Measurements from ENCODE around the gene KIAA0232. TPM values are rescaled to one million over a fixed set of nuclear protein-coding genes. Genes with fewer than 3 reads are reported as not detected.

KIAA0232 gene
- total and polyA plus RNA-seq, 10 of the 15 experiments (the other 5 are each of a cell fraction or from before 2014, with no cell fraction given): 2.8 to 15.1 (median 10.8) TPM

DNA sequence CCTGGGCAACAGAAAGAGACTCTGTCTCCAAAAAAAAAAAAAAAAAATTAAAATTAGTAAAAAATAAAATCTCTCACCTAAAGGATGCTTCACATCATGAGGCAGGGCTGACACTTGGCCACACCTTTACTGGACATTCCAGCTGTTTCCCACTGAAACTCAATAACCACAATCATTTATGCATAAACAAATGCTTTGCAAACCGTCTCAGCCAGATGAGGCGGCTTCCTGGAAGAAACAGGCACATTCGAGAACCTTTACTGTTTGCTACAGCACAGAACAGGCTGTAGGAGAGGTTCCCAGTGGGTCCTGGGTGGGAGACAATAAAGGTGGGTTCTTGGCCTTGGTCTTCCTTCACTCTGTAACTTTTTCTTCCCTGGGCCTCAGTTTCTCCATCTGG, 116.2 kb downstream of the KIAA0232 start:
- in situ Hi-C loops (cut with MboI): no loop called here
- H3K27me3 ChIP-seq (replicated peaks in 1 of 2; ENCODE audit: control insufficient read depth in 2 of 2, insufficient read depth in 2 of 2, low read length in 1 of 2): no peaks in the 10 kb centered on the region
- DNase-seq (ENCODE audit: low read depth, low spot score) (no peak), ATAC-seq (peak; percentile 41), FAIRE-seq (no peak)
- peaks cover 9% of the 10 kb centered on the region for H3K4me1 ChIP-seq (ENCODE audit: control insufficient read depth, insufficient read depth, low read length)
- H3K4me3 ChIP-seq: no peak overlapping the region
- H3K4me2 ChIP-seq (ENCODE audit: control insufficient read depth, insufficient read depth): 0 out of 2 replicates have a peak overlapping the region, but pooled peaks have one; percentile 7
- peak overlapping the region; percentile 6; the same call in 1 of the 2 replicates for H2AFZ ChIP-seq (ENCODE audit: control insufficient read depth, low read depth, low read length)
- POLR2A ChIA-PET: interaction anchor here (0.6 kb wide), 1 partner anchor 9 kb away, joined by 3 read pairs; no protein-coding TSS in a partner anchor
- H3K79me2 ChIP-seq (ENCODE audit: control insufficient read depth, insufficient read depth, low read length): no peaks in the 10 kb centered on the region
- intact Hi-C loops (cut with micrococcal nuclease; ENCODE audit: unreplicated experiment): no loop called here
- H3K9ac ChIP-seq (ENCODE audit: control insufficient read depth, insufficient read depth, low read length): no peak overlapping the region
- H4K20me1 ChIP-seq (ENCODE audit: control insufficient read depth, insufficient read depth): no peaks in the 10 kb centered on the region
- SMC1A ChIA-PET (ENCODE audit: uncharacterized antibody, unreplicated experiment): interaction anchor here (0.9 to 2.5 kb wide), 4 partner anchors 13 to 88 kb away, joined by 3 to 11 read pairs (median 4); no protein-coding TSS in a partner anchor
- TF ChIP-seq RUNX3 (IDR thresholded peaks at IDR 0.05; ENCODE audit: low read length): peak; percentile 35; the same call in 1 of the 2 replicates
- 0 out of 3 replicates have a peak, but pooled peaks have one; percentile 31 for TF ChIP-seq POU2F2 (IDR thresholded peaks at IDR 0.05; ENCODE audit: borderline replicate concordance, low read depth, low read length)
- no peak for TF ChIP-seq HCFC1 (IDR thresholded peaks at IDR 0.05; ENCODE audit: low read length)
- CTCF ChIA-PET: interaction anchor here (0.7 to 1.3 kb wide), 3 partner anchors 9 to 42 kb away, joined by 3 to 4 read pairs (median 3); no protein-coding TSS in a partner anchor
- BruUV-seq (replicated peaks): no TSS peak
- H3K36me3 ChIP-seq (ENCODE audit: control insufficient read depth in 2 of 2, insufficient read depth in 2 of 2, low read length in 1 of 2): no peaks in the 10 kb centered on the region
- no peaks in the 10 kb centered on the region for H3K9me3 ChIP-seq (replicated peaks; ENCODE audit: control insufficient read depth, insufficient read depth, low read length)
- H3K27ac ChIP-seq (ENCODE audit: control insufficient read depth, insufficient read depth): no peak overlapping the region
- 0% methylated on average over 3 of the region's 3 CpGs for WGBS (ENCODE audit: insufficient coverage, insufficient replicate concordance, low lambda C conversion rate, missing lambda C conversion rate)
- RAD21 ChIA-PET (ENCODE audit: unreplicated experiment): interaction anchor here (0.7 to 1.0 kb wide), 2 partner anchors 34 to 145 kb away, joined by 3 read pairs; partner anchors contain the start of gene TADA2B

DNA sequence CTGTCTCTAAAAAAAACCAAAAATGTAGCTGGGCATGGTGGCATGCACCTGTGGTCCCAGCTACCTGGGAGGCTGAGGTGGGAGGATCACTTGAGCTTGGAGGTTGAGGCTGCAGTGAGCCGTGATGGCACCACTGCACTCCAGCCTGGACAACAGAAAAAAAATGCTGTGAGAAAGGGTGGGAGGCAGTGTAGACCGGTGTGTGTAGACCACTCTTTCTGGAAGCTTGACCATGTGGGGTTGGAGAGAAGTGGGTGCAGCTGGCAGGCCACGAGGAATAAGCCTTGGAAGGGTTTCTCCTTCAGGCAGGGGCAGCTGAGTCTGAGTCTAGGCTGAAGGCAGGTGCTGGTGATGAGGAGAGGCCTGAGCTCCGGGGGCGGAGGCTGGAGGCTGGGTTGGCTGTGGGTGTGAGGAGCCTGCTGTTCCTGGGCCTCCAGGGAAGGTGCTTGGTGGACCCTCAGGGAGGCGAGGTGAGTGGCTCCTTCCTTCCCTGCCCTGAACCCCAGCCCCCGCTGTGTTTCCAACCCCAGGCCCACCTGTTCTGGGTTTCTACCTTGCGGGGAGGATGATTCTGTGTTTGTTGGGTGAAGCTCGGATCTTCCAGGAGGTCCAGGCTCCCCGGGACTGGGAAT, 117.8 kb downstream of the KIAA0232 start:
- no peak overlapping the region for H2AFZ ChIP-seq (ENCODE audit: control insufficient read depth, low read depth, low read length)
- no peak overlapping the region for H3K27ac ChIP-seq (ENCODE audit: control insufficient read depth, insufficient read depth)
- BruUV-seq (replicated peaks): no TSS peak
- WGBS (ENCODE audit: insufficient coverage, insufficient replicate concordance, low lambda C conversion rate, missing lambda C conversion rate): 98% methylated on average over 10 of the region's 10 CpGs
- ChIA-PET RAD21 (ENCODE audit: unreplicated experiment) (no interaction called here), POLR2A (interaction anchor here (0.6 to 1.3 kb wide), 2 partner anchors 44 to 168 kb away, joined by 4 read pairs; partner anchors contain the start of gene GRPEL1), CTCF (interaction anchor here (0.5 to 2.0 kb wide), 4 partner anchors 27 to 194 kb away, joined by 3 to 9 read pairs (median 4); no protein-coding TSS in a partner anchor), SMC1A (ENCODE audit: uncharacterized antibody, unreplicated experiment) (interaction anchor here (0.6 to 2.5 kb wide), 4 partner anchors 18 to 159 kb away, joined by 3 to 11 read pairs (median 4); no protein-coding TSS in a partner anchor)
- H3K4me2 ChIP-seq (ENCODE audit: control insufficient read depth, insufficient read depth): no peak overlapping the region
- no peak for ATAC-seq
- intact Hi-C loops (cut with micrococcal nuclease; ENCODE audit: unreplicated experiment): no loop called here
- H3K9ac ChIP-seq (ENCODE audit: control insufficient read depth, insufficient read depth, low read length): no peak overlapping the region
- no peaks in the 10 kb centered on the region for H4K20me1 ChIP-seq (ENCODE audit: control insufficient read depth, insufficient read depth)
- TF ChIP-seq, protein P1, sequence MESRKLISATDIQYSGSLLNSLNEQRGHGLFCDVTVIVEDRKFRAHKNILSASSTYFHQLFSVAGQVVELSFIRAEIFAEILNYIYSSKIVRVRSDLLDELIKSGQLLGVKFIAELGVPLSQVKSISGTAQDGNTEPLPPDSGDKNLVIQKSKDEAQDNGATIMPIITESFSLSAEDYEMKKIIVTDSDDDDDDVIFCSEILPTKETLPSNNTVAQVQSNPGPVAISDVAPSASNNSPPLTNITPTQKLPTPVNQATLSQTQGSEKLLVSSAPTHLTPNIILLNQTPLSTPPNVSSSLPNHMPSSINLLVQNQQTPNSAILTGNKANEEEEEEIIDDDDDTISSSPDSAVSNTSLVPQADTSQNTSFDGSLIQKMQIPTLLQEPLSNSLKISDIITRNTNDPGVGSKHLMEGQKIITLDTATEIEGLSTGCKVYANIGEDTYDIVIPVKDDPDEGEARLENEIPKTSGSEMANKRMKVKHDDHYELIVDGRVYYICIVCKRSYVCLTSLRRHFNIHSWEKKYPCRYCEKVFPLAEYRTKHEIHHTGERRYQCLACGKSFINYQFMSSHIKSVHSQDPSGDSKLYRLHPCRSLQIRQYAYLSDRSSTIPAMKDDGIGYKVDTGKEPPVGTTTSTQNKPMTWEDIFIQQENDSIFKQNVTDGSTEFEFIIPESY (IDR thresholded peaks at IDR 0.05): no peak
- TF ChIP-seq, protein P2, sequence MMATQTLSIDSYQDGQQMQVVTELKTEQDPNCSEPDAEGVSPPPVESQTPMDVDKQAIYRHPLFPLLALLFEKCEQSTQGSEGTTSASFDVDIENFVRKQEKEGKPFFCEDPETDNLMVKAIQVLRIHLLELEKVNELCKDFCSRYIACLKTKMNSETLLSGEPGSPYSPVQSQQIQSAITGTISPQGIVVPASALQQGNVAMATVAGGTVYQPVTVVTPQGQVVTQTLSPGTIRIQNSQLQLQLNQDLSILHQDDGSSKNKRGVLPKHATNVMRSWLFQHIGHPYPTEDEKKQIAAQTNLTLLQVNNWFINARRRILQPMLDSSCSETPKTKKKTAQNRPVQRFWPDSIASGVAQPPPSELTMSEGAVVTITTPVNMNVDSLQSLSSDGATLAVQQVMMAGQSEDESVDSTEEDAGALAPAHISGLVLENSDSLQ (IDR thresholded peaks at IDR 0.05): no peak
- TF ChIP-seq SMARCA5 (IDR thresholded peaks at IDR 0.05): no peak
- no peak for TF ChIP-seq NBN (IDR thresholded peaks at IDR 0.05)
- no peak for TF ChIP-seq TCF7 (IDR thresholded peaks at IDR 0.05; ENCODE audit: borderline replicate concordance)
- no peak for TF ChIP-seq MXI1 (IDR thresholded peaks at IDR 0.05; ENCODE audit: low read depth, low read length)
- TF ChIP-seq, protein P3, sequence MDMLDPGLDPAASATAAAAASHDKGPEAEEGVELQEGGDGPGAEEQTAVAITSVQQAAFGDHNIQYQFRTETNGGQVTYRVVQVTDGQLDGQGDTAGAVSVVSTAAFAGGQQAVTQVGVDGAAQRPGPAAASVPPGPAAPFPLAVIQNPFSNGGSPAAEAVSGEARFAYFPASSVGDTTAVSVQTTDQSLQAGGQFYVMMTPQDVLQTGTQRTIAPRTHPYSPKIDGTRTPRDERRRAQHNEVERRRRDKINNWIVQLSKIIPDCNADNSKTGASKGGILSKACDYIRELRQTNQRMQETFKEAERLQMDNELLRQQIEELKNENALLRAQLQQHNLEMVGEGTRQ (IDR thresholded peaks at IDR 0.05; ENCODE audit: borderline replicate concordance, low read depth, low read length): no peak
- TF ChIP-seq GATAD2B (conservative IDR thresholded peaks at IDR 0.05; ENCODE audit: low read depth): no peak
- TF ChIP-seq STAT1 (conservative IDR thresholded peaks at IDR 0.05): no peak
- no peaks in the 10 kb centered on the region for H3K9me3 ChIP-seq (replicated peaks; ENCODE audit: control insufficient read depth, insufficient read depth, low read length)
- H3K79me2 ChIP-seq (ENCODE audit: control insufficient read depth, insufficient read depth, low read length): no peaks in the 10 kb centered on the region
- no peak overlapping the region for H3K4me3 ChIP-seq
- no peak for DNase-seq (ENCODE audit: low read depth, low spot score)
- H3K4me1 ChIP-seq (ENCODE audit: control insufficient read depth, insufficient read depth, low read length): peaks cover 15% of the 10 kb centered on the region
- H3K27me3 ChIP-seq (replicated peaks in 1 of 2; ENCODE audit: control insufficient read depth in 2 of 2, insufficient read depth in 2 of 2, low read length in 1 of 2): no peaks in the 10 kb centered on the region
- H3K36me3 ChIP-seq (ENCODE audit: control insufficient read depth in 2 of 2, insufficient read depth in 2 of 2, low read length in 1 of 2): no peaks in the 10 kb centered on the region
- no peak for FAIRE-seq
- in situ Hi-C loops (cut with MboI): no loop called here

All from GM12878 (cell line).